Stimulated activated CD8-positive, alpha-beta memory T cell treated with anti-CD3 and anti-CD28 coated beads, Interleukin-12 subunit alpha, Interleukin-12 subunit beta, amount 100 ng/mL, for 4 hours (primary cell): ENCODE data around the gene PCSK2.

Experiments
- DNase-seq: peaks from one replicate; pipeline ENCODE4 v3.0.0-alpha.2; 2020; ENCODE audit warnings: low read depth

PCSK2 gene

GRCh38 chr20:17262786-17263185 is 35.9 kb downstream of the PCSK2 start:
- no peak for DNase-seq

- no peak for DNase-seq
Observed at GRCh38 chr20:17273717-17274116, 46.9 kb downstream of the PCSK2 start.

- DNase-seq: no peak
Observed at GRCh38 chr20:17276101-17276500, 49.3 kb downstream of the PCSK2 start.

GRCh38 chr20:17281478-17281877 is 54.6 kb downstream of the PCSK2 start:
- no peak for DNase-seq

- DNase-seq: no peak
Observed at GRCh38 chr20:17282501-17282900, 55.7 kb downstream of the PCSK2 start.

GRCh38 chr20:17287503-17287902 is 60.7 kb downstream of the PCSK2 start:
- DNase-seq: no peak

- no peak for DNase-seq
Observed at GRCh38 chr20:17287998-17288397, 61.2 kb downstream of the PCSK2 start.

GRCh38 chr20:17295151-17295726 is 68.4 kb downstream of the PCSK2 start:
- no peak for DNase-seq

GRCh38 chr20:17295991-17296390 is 69.2 kb downstream of the PCSK2 start:
- no peak for DNase-seq

GRCh38 chr20:17298171-17298570 is 71.3 kb downstream of the PCSK2 start:
- DNase-seq: no peak

- no peak for DNase-seq
Observed at GRCh38 chr20:17298751-17299150, 71.9 kb downstream of the PCSK2 start.

- DNase-seq: no peak
Observed at GRCh38 chr20:17300113-17300512, 73.3 kb downstream of the PCSK2 start.

GRCh38 chr20:17304774-17305173 is 77.9 kb downstream of the PCSK2 start:
- no peak for DNase-seq

GRCh38 chr20:17306427-17306826 is 79.6 kb downstream of the PCSK2 start:
- DNase-seq: no peak

GRCh38 chr20:17314264-17314663 is 87.4 kb downstream of the PCSK2 start:
- no peak for DNase-seq

- DNase-seq: no peak
Observed at GRCh38 chr20:17315407-17316231, 88.8 kb downstream of the PCSK2 start.

GRCh38 chr20:17316316-17317038 is 89.6 kb downstream of the PCSK2 start:
- no peak for DNase-seq

- DNase-seq: no peak
Observed at GRCh38 chr20:17317341-17317740, 90.5 kb downstream of the PCSK2 start.

- DNase-seq: no peak
Observed at GRCh38 chr20:17320456-17320855, 93.6 kb downstream of the PCSK2 start.

GRCh38 chr20:17326096-17326495 is 99.3 kb downstream of the PCSK2 start:
- DNase-seq: no peak

GRCh38 chr20:17327185-17328148 is 100.6 kb downstream of the PCSK2 start:
- DNase-seq: no peak

- DNase-seq: no peak
Observed at GRCh38 chr20:17334932-17335331, 108.1 kb downstream of the PCSK2 start.
